C1 segment of cervical spinal cord (tissue), 14 donors: ENCODE results near the gene PNP.
A peak's percentile ranks its signal among the peaks of the same experiment; 100 is the strongest.
"Not testable (repeated sequence)": the region's sequence is repeated elsewhere in the genome, so short reads cannot be mapped to it uniquely, and the experiment has no call there.

Experiments
- DNase-seq, 14 donors: peaks; one replicate each; lab custom pipeline; 2025; lab: John Stamatoyannopoulos, UW

The PNP gene

DNA sequence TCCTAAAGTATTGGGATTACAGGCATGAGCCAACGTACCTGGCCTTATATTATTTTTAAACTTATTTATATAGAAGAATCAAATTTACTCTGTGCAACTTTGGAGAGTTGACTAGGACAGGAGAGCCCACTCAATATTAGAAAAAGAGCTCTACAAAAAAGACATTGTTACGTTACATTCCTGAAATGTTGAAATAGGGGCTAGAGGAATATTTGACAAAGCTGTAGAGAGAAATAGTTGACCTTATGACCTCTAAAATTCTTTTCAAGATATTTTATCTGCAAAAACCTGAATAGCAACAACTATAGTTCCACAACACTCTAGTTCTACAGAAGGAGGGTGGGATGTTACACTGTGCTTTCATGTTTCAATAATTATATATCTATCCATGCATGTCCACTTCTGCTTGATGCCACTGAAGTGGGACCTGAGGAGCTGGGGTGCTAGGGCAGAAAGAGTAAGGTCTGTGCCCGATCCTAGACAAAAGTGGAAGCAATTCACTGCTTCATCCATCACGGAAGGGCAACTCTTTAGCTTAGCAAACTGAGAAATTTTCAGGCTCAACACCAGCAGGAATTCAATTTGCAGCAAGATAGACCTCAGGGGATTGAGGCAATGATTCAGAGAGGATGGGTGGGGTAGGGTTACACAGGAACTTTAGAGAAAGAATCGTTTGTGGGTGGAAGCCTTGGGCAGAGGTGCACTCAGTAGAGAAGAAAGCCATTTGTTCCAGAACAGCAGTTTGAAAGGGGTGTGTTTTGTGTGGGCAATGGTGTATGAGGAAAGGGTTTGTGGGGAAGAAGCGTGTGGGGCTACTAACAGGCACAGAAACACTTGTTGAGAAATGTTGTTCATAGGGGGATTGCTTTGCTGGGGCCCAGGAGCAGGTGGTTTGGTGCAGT lies 20.1 kb downstream of the PNP start:
- no peak for DNase-seq

DNA sequence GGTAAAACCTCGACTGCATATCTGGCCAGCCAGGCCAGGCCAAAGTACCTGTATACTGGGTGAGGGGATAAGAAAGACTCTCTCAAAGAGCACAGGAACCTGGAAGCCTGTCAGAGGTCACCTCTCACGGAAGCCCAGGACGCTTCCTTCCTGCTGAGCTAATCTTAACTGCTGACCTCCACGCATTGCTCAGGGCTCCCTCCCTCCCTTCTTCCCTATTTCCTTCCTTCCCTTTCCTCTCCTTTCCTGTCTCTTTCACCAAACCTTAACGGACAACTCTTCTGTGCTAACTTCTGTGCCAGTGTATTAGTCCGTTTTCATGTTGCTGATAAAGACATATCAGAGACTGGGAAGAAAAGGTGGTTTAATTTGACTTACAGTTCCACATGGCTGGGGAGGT lies 21.4 kb downstream of the PNP start:
- DNase-seq, result no peak

DNA sequence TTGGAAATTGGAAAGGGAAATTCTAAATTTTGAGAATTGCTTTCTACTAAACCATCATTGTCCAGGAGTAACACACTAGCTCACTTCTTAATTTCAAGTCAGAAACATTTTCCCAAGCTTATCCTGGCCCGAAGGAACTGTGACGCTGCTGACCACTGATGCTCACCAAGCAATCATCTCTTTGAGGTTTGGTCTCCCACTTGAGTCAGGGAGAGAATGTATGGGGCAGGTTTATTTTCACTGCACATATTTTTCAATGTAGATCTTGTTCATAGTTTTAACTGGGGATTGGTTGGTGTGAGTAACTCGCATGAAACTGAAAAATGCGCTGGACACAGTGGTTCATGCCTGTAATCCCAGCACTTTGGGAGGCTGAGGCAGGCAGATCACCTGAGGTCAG lies 23.3 kb downstream of the PNP start:
- no peak for DNase-seq

DNA sequence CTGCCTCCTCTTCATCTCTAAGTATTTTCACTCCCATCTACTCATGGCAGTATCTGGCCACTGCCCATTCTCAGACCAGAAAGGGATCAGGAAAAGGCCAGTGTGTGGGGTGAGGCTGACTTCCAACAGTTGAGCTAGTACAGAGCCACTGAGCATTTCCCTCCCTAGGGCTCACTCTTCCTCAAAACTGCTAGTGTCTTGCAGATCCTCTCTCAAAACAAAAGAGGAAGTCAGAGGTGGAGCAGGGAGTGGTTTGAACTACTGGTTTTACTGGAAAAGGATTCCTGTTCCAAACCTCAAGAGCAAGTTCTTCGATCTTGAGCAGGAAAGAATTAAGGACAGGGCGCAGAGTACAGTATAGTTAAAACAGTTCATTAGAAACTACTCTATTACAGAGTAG lies 24.4 kb downstream of the PNP start:
- DNase-seq, result peak in 5 of 14 donors; percentile 0 to 30 (median 4)

DNA sequence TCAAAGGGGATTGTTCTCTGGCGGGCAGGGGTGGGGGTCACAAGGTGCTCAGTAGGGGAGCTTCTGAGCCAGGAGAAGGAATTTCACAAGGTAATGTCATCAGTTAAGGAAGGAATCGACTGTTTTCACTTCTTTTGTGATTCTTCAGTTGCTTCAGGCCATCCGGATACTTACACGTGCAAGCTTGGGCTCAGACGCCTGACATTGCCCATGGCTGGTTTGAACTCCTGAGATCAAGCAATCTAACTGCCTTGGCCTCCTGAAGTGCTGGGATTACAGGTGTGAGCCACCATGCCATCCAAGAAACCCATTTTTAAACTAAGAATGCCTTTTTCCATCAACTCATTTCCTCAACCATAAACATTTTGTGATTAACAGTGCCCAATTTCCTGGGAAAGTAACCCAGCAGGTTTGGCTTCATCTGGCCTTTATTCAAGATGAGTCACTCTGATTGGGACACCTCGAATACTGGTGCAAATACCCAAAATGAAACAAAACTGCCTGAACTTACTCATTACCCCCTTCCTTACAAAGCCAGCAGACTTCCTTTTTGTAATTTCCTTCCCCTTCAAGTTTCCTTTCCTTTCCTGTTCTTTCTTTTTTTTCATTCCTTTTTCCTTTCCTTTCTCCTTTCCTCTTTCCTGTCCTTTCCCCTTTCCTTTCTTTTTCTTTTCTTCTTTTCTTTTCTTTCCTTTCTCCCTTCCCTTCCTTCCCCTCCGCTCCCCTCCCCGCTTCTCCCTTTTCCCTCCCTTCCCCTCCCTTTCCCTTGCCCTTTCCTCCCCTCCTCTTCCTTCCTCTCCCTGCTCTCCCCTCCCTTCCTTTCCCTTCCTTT lies 25.9 kb downstream of the PNP start:
- no peak for DNase-seq

DNA sequence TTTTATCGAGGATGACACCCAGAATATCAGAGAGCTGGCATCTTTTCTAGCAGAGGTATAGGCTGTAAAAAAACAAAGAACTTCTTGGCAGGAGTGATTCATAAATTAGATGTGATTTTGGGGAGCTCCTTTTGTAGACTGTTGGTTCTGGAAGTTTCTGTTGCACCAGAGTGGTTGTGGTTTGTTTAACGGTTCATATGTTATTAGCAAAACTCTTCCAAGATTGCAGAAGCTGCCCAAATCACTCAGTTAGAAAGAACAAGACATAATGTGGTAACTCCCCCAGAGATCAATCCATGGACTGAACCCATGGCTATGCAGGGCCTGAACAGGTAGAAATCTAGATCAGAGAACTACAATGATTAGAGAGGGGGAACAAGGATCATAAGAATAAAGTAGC lies 29.4 kb downstream of the PNP start:
- DNase-seq, result no peak

DNA sequence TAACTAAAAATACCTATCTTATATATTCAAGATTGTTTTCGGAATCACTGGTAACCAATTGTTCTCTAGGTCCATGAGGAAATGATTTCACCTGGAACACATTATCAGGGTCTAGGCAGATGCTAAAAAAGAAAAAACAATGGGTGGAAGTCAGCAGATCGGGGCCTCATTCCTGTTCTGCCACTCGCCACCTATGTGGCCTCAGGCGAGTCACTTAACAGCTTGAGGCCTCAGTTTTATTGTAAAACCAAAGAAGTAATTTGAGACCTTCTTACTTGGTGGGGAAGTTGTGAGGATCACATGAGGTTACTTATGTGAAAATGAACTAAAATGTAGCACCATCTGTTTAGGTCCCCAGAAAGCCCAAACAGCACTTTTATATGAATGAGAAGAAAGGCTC lies 29.9 kb downstream of the PNP start:
- DNase-seq, result no peak

DNA sequence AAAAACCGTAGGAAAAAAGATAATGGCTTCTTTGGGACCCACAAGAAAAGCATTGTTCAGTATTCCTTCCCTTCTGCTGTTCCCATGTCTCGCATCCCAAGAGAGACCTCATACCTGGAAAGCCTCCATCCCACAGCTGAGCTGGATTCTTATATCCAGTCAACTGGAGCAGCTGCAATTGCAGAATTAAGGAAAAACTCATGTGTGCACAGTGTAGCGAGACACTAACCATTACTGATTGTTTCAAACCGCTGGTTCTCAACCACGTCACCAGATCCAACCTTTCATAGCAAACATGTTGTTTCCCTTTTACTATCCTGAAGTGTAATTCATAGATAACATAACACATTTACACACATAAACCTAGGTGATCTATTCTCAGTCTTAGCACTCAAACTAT lies 30.7 kb downstream of the PNP start:
- no peak for DNase-seq

DNA sequence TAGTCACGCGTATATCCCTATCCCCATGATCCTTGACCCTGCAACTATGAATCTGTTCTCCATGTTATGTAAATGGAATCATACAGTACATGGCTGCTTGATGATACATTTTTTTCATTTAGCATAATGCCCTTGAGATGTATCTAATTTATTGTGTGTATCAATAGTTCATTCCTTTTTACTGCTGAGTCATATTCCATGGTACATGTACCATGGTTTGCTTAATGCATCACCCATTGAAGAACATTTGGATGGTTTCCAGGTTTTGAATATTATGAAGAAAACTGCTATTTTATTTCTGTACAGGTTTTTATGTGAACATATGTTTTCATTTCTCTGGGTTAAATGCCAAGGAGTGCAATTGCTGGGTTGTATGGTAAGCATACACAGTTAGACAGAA lies 32.1 kb downstream of the PNP start:
- no peak for DNase-seq

DNA sequence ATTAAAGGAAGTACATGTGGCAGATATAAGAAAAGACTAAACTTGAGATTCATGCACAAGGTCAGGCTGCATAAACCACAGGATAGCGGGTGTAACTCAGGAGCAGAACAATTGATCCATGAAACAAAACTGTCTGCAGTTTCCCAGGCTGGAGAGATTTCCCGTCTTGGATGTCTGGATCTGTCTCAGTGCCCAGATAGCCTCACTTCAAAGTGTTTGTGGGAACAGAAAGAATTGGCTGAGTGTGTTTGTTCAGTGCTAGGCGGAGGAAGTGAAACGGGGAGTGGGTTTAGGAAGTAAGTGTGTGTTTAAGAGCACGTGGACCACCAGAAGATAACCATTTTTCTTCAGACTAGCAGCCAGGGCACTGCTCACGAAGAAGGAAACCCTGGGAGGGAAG lies 34.7 kb downstream of the PNP start:
- peak in 5 of 14 donors; percentile 2 to 31 (median 14) for DNase-seq

DNA sequence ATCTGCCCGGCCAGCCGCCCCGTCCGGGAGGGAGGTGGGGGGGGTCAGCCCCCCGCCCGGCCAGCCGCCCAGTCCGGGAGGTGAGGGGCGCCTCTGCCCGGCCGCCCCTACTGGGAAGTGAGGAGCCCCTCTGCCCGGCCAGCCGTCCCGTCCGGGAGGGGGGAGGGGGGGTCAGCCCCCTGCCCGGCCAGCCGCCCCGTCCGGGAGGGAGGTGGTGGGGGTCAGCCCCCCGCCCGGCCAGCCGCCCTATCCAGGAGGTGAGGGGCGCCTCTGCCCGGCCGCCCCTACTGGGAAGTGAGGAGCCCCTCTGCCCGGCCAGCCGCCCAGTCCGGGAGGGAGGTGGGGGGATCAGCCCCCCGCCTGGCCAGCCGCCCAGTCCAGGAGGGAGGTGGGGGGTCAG lies 37.1 kb downstream of the PNP start:
- not testable (repeated sequence) for DNase-seq

DNA sequence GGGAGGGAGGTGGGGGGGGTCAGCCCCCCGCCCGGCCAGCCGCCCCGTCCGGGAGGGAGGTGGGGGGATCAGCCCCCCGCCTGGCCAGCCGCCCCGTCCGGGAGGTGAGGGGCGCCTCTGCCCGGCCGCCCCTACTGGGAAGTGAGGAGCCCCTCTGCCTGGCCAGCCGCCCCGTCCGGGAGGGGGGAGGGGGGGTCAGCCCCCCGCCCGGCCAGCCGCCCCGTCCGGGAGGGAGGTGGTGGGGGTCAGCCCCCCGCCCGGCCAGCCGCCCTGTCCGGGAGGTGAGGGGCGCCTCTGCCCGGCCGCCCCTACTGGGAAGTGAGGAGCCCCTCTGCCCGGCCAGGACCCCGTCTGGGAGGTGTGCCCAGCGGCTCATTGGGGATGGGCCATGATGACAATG lies 37.5 kb downstream of the PNP start:
- not testable (repeated sequence) for DNase-seq

DNA sequence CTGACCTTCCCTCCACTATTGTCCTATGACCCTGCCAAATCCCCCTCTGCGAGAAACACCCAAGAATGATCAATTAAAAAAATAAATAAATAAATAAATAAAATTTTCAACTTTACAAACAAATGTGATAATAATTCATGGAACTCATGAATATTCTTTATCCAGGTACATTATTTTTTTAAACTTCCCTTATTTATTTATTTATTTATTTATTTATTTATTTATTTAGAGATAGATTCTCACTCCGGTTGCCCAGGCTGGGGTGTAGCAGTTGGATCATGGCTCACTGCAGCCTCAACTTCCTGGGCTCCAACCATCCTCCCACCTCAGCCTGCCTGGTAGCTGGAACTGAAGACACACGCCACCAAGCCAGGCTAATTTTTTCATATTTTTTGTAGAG lies 38.3 kb downstream of the PNP start:
- not testable (repeated sequence) for DNase-seq

DNA sequence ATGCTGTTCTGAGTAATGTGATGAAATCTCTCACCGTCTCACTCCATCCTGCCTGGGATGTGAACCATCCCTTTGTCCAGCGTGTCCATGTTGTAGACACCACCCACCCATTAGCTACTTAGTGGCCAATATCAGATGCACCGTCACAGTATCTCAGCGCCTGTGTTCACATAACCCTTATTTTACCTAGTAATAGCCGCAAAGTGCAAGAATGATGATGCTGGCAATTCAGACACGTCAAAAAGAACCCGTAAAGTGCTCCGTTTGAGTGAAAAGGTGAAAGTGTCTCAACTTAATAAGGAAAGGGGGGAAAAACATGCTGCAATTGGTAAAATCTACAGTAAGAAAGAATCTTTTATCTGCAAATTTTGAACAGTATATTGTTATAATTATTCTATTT lies 39.2 kb downstream of the PNP start:
- no peak for DNase-seq

DNA sequence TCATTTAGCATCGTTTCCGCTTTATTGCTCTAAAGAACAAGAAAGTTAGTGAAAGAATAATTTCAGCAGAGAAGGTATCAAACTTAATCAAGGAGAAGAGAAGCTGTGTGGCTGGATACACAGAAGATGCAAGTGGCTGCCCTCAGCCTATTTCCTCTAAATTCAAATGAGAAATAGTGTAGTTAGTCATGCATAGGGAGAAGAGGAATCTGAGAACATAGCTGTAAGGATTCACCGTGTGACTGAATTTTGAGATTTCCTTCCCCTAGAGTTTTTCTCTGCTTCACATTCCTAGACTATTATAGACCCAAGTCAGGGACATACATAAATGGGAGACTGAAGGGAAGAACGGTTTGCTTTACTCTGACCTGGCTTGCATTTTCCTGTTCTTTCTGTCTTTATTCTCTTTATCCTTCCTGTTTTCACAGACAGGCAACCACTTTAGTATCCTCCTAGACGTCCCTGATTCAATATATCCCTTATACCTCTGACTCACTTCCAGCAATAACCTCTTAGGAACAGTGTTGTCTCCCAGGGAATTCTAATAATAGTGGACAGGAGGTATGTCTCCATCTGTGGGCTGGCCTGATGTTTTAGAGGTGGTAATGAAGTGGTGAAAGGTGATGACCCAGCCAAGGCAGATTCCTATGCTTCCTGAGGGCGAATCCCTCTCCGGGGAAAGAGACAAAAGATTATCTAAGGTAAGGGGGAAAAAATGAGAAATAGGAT lies 43.1 kb downstream of the PNP start:
- DNase-seq, result no peak

DNA sequence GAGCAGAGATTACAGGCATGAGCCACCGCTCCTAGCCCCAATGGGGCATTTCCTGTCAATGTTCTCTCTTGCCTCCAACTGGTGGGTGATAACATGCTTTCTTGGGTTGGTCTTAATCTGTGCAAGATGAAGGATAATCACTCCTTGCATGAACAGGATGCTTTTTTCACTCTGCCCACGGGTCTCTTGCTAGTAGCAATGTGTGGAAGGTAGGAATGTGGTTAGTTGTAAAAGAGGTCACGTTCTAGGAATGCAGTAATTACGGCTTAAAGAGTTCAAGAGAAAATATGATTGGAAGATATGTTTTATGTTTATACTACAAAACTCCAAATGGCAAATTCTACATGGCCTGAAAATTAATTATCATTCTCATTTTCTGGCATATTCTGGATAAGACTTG lies 46.6 kb downstream of the PNP start:
- no peak for DNase-seq

DNA sequence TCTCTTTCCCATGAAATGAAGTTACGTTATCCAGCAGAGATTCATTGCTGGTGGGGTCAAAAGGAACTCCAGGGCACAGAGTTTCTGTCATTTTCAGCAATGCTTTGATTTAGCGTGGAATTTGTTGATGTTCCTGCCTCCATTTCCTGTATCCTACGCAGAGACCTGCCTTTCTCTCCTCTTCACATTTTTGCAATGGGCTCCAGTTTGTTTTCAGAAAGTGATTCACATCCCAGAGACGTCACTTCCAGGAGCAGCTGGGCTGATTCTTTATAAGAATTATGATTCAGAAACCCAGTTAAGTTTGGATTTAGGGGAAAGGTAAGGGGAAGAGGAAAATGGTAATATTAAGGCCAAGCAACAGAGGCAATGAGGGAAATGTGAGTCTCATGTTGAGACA lies 47.7 kb downstream of the PNP start:
- no peak for DNase-seq

DNA sequence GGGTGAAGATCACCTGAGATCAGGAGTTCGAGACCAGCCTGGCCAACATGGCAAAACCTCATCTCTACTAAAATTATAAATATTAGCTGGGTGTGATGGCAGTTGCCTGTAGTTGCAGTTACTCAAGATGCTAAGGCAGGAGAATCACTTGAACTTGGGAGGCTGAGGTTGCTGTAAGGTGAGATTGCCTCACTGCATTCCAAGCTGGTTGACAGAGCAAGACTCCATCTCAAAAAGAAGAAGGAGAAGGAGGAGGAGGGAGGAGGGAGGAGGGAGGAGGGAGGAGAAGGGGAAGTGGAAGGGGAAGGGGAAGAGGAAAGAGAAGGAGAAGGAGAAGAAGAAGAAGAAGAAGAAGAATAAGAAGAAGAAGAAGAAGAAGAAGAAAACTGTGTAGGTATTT lies 53.1 kb downstream of the PNP start:
- no peak for DNase-seq

DNA sequence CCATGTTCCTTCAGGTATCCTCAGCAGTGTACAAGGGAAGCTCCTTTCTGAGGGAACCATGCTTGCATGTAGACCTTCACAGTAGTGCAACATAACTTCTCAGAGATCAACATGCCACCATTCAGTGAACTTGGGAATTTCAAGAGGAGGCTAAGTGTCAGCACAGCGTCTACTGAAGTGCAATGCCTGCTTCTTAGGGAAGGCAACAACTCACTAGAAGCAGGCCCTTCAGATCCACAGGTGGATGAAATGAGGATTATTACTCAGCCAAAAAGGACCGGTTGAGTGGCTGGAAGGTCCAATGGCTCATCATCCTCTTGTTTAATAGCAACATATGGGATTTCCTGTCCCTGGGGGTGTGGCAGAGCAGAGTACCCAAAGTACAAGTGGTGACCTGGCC lies 54.8 kb downstream of the PNP start:
- DNase-seq, result no peak
